GM12891 (cell line): ENCODE data around the gene ERVMER34-1.

Source experiments
- PAX5 ChIP-seq: IDR thresholded peaks from 2 replicates; pipeline ENCODE4 v1.6.1; 2011; ENCODE audit warnings: low read length, moderate library complexity, mild to moderate bottlenecking; ENCODE audit not compliant: insufficient read depth, severe bottlenecking
- POLR2A ChIP-seq: IDR thresholded peaks from 2 replicates; pipeline ENCODE4 v1.6.1; 2011; ENCODE audit warnings: low read depth, low read length, control low read depth
- POLR2AphosphoS5 ChIP-seq: IDR thresholded peaks from 2 replicates; pipeline ENCODE4 v1.6.1; 2011; ENCODE audit warnings: low read depth, low read length, control low read depth
- POU2F2 ChIP-seq: IDR thresholded peaks from 2 replicates; pipeline ENCODE4 v1.6.1; 2011; ENCODE audit warnings: low read depth, mild to moderate bottlenecking, control low read depth, low read length, moderate library complexity
- SPI1 ChIP-seq: IDR thresholded peaks from 2 replicates; pipeline ENCODE4 v1.6.1; 2011; ENCODE audit warnings: low read depth, low read length, control low read depth
- TAF1 ChIP-seq: IDR thresholded peaks from 2 replicates; pipeline ENCODE4 v1.6.1; 2011; ENCODE audit warnings: low read depth, low read length, control low read depth

GRCh38 chr4:52714597-52715254 is 36.5 kb downstream of the ERVMER34-1 start:
- no peak for TF ChIP-seq SPI1
- no peak; the same call in 1 of the 2 replicates for TF ChIP-seq POLR2A
- TF ChIP-seq TAF1 = no peak
- no peak for TF ChIP-seq POLR2AphosphoS5
- TF ChIP-seq PAX5 = no peak
- TF ChIP-seq POU2F2 = no peak
